Naive thymus-derived CD8-positive, alpha-beta T cell (primary cell): ENCODE results near the gene SLC27A5. TPM values are rescaled to one million over a fixed set of nuclear protein-coding genes. Genes with fewer than 3 reads are reported as not detected.
A peak's percentile ranks its signal among the peaks of the same experiment; 100 is the strongest.

Experiments
- ATAC-seq, 2 donors: fragments of 150-1000 bp; cut with Tn5 transposase in 1 of 2; sonication (Bioruptor Pico), chemical (Tn5 transposase) in 1 of 2; 1 replicate in 1 of 2; 2 replicates in 1 of 2; pipeline ENCODE4 v1.10.0; 2021; ENCODE audit warnings: mild to moderate bottlenecking in 2 of 2, moderate library complexity in 2 of 2
- POLR2A ChIA-PET: fragments of 350-600 bp; sonication (Branson Sonifier 250); formaldehyde crosslinking; loops from one replicate; lab custom pipeline; 2021; ENCODE audit warnings: antibody characterized with exemption; lab: Charles Lee
- DNase-seq, 10 donors: peaks; one replicate each; pipeline versions ENCODE4 v3.0.0 to v3.0.0-alpha.2; 2020 to 2022
- H3K27ac Mint-ChIP-seq, 10 donors: one replicate each; pipeline ENCODE4 v1.8.0; 2020 to 2022; ENCODE audit warnings: mild to moderate bottlenecking in 10 of 10, mixed read lengths in 10 of 10, moderate library complexity in 4 of 10, inconsistent platforms in 1 of 10
- H3K27me3 Mint-ChIP-seq, 5 donors: one replicate each; pipeline ENCODE4 v1.8.0; 2021 to 2022; ENCODE audit warnings: mixed read lengths in 5 of 5
- H3K36me3 Mint-ChIP-seq, 3 donors: one replicate each; pipeline ENCODE4 v1.8.0; 2020 to 2022; ENCODE audit warnings: mixed read lengths in 3 of 3, mild to moderate bottlenecking in 2 of 3, inconsistent platforms in 1 of 3
- H3K4me1 Mint-ChIP-seq, 4 donors: one replicate each; pipeline ENCODE4 v1.8.0; 2021 to 2022; ENCODE audit warnings: mixed read lengths in 4 of 4
- H3K4me3 Mint-ChIP-seq, 10 donors: one replicate each; pipeline ENCODE4 v1.8.0; 2020 to 2022; ENCODE audit warnings: mild to moderate bottlenecking in 10 of 10, mixed read lengths in 10 of 10, moderate library complexity in 6 of 10, inconsistent platforms in 1 of 10
- H3K9me3 Mint-ChIP-seq, 9 donors: one replicate each; pipeline ENCODE4 v1.8.0; 2020 to 2022; ENCODE audit warnings: mixed read lengths in 9 of 9, mild to moderate bottlenecking in 3 of 9, inconsistent platforms in 1 of 9, moderate library complexity in 1 of 9
- polyA plus RNA-seq, 3 donors: library from polyadenylated mRNA; unstranded; fragments of 300-500 nt; fragmentation: Illumina TruSeq; gene quantifications; one replicate each; pipeline ENCODE4 v1.2.3, GENCODE V29; 2021
- total RNA-seq, 8 experiments: library from RNA in 2 of 8; stranded (reverse) in 2 of 8; gene quantifications; one replicate each; pipeline ENCODE4 v1.2.3 and lab custom pipeline; 2021 to 2026

Gene SLC27A5
- total and polyA plus RNA-seq, 5 experiments from 2014 or later = 16.6 to 39.2 (median 24.5) TPM

DNA sequence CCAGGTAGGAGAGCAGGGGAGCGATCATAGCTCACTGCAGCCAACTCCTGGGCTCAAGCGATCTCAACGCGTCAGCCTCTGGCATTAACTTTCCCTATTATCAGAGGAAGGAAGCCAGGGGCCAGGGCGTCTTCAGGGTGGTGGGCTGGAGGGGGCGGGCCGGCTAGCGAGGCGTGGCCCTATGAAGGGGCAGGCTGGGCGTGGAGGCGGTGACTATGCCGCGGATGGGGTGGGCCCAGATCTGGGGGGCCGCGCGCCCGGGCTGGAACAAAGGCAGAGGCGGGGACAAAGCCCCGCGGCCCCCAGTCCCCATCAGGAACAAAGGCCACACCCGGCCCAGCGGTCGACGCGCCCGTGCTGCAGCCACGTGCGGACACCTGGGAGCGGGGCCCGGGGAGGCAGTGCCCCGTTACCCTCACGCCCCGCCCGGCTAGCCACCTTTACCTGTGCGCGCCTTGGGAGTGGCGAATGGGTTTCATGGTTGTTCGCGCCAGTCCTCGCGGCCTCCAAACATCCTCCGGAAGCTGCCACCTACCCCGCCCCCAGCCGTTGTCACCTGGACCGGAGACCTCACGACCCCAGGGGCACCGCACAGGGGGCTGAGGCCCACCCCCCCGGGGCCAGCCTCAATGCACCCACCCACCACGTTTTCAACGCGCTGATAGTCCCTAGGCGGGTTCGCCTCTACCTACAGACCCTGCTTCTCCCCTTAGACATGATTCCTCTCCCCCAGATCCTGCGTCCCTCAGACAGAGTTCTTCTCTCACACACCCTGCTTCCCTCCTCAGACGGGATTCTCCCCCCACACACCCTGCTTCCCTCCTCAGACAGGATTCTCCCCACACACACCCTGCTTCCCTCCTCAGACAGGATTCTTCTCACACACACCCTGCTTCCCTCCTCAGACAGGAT lies 26.7 kb upstream of the SLC27A5 start:
- H3K9me3 Mint-ChIP-seq = no peaks in the 10 kb centered on the region
- DNase-seq (peak in 7 of 10 donors; percentile 25 to 53 (median 46)), ATAC-seq (peak; percentile 85 to 88)
- POLR2A ChIA-PET = interaction anchor here (0.6 to 1.2 kb wide), 9 partner anchors 16 to 810 kb away, joined by 3 to 10 read pairs (median 4); partner anchors contain the start of genes CHMP2A and ZBTB45
- peak overlapping the region; percentile 70 to 85 (median 74) for H3K4me3 Mint-ChIP-seq
- H3K27me3 Mint-ChIP-seq = peaks cover 0 to 11% (median 0%) of the 10 kb centered on the region in 5 donors
- peaks cover 6 to 16% (median 10%) of the 10 kb centered on the region in 4 donors for H3K4me1 Mint-ChIP-seq
- no peaks in the 10 kb centered on the region for H3K36me3 Mint-ChIP-seq
- H3K27ac Mint-ChIP-seq = peak overlapping the region; percentile 38 to 86 (median 78)

DNA sequence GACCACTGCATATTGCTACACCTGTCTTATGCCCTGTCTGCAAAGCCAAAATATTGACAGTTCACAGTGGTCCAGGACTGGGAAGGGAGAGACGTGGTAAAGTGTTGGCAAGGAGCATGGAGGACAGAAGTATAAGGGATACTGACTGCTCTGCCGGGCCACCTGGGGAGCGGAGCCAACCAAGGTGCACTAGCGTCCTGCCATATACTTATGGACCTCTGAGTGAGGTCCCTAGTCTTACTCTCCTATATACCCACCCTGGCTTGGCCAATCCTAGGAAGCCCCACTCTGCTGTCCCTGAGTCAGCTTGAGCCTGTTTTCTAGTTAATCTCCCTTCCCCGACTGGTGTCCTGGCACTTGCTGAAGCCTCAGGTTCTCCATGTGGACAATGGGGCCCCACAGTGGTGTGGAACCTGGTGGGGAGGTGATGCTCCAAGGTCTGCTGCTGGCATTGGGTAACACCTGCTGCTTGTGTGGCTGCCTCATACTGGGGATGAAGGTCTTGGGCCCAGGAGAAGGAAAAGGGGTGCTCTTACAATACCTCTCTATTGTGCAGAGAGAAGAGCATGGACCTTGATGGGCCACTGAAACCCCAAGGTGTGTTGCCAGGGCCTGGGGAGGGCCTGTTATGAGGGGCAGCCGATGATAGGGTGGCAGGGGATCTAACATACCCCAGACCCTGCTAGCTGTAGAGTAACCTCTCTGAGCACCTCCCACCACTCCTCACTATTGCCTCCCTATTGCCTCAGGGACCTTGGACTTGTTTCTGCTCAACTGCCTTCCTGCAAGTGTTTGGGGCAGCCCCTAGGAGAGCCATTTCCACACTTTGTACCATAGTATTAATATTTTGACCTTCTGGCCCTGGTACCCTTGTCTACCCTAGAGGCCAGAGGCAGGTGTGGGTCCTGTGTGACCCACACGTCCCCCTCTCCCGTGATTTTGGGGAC lies 25.3 kb upstream of the SLC27A5 start:
- no peaks in the 10 kb centered on the region for H3K9me3 Mint-ChIP-seq
- H3K36me3 Mint-ChIP-seq = no peaks in the 10 kb centered on the region
- no peak for ATAC-seq
- peak overlapping the region in 9 of 10 donors; percentile 15 to 75 (median 32) for H3K4me3 Mint-ChIP-seq
- peak overlapping the region in 3 of 10 donors; percentile 43 to 71 (median 64) for H3K27ac Mint-ChIP-seq
- peaks cover 0 to 4% (median 0%) of the 10 kb centered on the region in 5 donors for H3K27me3 Mint-ChIP-seq
- POLR2A ChIA-PET = interaction anchor here (0.7 to 1.2 kb wide), 4 partner anchors 17 to 662 kb away, joined by 3 to 4 read pairs (median 3); partner anchors contain the start of gene ZBTB45
- no peak for DNase-seq
- H3K4me1 Mint-ChIP-seq = peaks cover 4 to 13% (median 8%) of the 10 kb centered on the region in 4 donors

DNA sequence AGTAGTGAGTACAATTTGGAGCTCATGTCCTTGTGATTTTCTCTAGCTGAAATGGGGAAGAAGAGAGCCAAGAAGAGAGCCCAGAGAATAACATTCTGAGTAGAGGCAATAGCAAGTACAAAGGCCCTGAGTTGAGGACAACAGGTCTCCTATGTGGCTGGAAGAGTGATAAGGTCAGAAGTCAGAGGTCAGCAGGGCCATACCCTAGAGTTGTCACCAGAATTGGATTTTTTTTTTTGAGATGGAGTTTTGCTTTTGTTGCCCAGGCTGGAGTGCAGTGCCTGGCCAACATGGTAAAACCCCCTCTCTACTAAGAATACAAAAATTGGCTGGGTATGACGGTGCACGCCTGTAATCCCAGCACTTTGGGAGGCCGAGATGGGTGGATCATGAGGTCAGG lies 24.1 kb upstream of the SLC27A5 start:
- Mint-ChIP-seq H3K36me3 (no peaks in the 10 kb centered on the region), H3K4me1 (peaks cover 4 to 14% (median 11%) of the 10 kb centered on the region in 4 donors), H3K27me3 (peaks cover 0 to 4% (median 0%) of the 10 kb centered on the region in 5 donors), H3K4me3 (no peak overlapping the region), H3K27ac (no peak overlapping the region), H3K9me3 (no peaks in the 10 kb centered on the region)
- ATAC-seq (no peak), DNase-seq (no peak)
- POLR2A ChIA-PET = interaction anchor here (1.2 kb wide), 1 partner anchor 18 kb away, joined by 3 read pairs; no protein-coding TSS in a partner anchor

- POLR2A ChIA-PET = interaction anchor here (1.1 kb wide), 1 partner anchor 12 kb away, joined by 3 read pairs; the partner anchor contains the start of gene TRIM28
These were observed 19.4 kb upstream of the SLC27A5 start for GRCh38 chr19:58531034-58531840.

DNA sequence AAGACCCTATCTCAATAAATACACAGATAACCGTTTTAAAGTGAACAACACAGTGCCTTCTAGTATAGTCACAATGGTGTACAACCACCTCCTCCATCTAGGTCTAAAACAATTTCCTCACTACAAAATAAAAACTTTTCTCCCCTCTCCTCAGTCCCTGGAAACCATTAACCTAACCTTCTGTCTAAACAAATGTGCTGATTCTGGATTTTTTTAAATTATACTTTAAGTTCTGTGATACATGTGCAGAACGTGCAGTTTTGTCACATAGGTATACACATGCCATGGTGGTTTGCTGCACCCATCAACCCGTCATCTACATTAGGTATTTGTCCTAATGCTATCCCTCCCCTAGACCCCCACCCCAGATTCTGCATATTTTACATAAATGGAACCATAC lies 17.6 kb upstream of the SLC27A5 start:
- Mint-ChIP-seq H3K9me3 (no peaks in the 10 kb centered on the region), H3K4me3 (no peak overlapping the region), H3K27me3 (no peaks in the 10 kb centered on the region), H3K4me1 (peaks cover 0 to 7% (median under 1%) of the 10 kb centered on the region in 4 donors), H3K36me3 (no peaks in the 10 kb centered on the region), H3K27ac (no peak overlapping the region)
- DNase-seq (no peak), ATAC-seq (no peak)
- POLR2A ChIA-PET = interaction anchor here (1.1 kb wide), 1 partner anchor 10 kb away, joined by 11 read pairs; the partner anchor contains the start of gene ZBTB45

More at GRCh38 chr19:58531034-58531840, 19.4 kb upstream of the SLC27A5 start:
- no peak for DNase-seq
- ATAC-seq = no peak
- H3K36me3 Mint-ChIP-seq = no peaks in the 10 kb centered on the region
- peaks cover 0 to 7% (median 2%) of the 10 kb centered on the region in 4 donors for H3K4me1 Mint-ChIP-seq
- no peaks in the 10 kb centered on the region for H3K27me3 Mint-ChIP-seq
- no peak overlapping the region for H3K4me3 Mint-ChIP-seq
- H3K9me3 Mint-ChIP-seq = no peaks in the 10 kb centered on the region
- no peak overlapping the region for H3K27ac Mint-ChIP-seq

GRCh38 chr19:58522709-58523108 lies 10.9 kb upstream of the SLC27A5 start:
- H3K4me3 Mint-ChIP-seq = peak overlapping the region in 1 of 10 donors; percentile 26
- ATAC-seq (no peak), DNase-seq (no peak)
- no peaks in the 10 kb centered on the region for H3K9me3 Mint-ChIP-seq
- H3K27ac Mint-ChIP-seq = peak overlapping the region in 5 of 10 donors; percentile 16 to 82 (median 73)
- no peaks in the 10 kb centered on the region for H3K27me3 Mint-ChIP-seq
- POLR2A ChIA-PET = no interaction called here
- H3K4me1 Mint-ChIP-seq = peaks cover 23 to 29% (median 29%) of the 10 kb centered on the region in 4 donors
- peaks cover 0 to 3% (median 0%) of the 10 kb centered on the region in 3 donors for H3K36me3 Mint-ChIP-seq

DNA sequence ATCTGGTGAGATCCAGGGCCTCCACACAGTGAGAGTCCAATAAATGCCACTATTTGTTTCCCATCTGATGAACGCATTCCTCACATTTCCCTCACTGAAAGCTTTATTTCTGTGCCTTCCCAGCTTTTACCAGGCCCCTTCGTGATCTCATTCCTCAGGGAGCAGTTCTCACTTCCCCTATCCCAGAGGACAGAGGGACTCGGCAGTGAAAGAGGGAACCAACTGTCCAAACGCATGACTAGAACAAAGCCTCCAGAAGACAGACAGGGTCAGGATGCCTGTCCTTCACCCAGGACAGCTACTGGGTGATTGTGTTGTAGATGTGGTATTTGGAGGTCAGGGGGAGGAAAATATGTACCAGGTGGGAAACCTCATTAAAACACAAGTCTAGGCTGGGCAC lies 9.9 kb upstream of the SLC27A5 start:
- ATAC-seq (no peak), DNase-seq (no peak)
- H3K4me3 Mint-ChIP-seq = peak overlapping the region in 3 of 10 donors; percentile 38 to 62 (median 54)
- no peaks in the 10 kb centered on the region for H3K27me3 Mint-ChIP-seq
- H3K9me3 Mint-ChIP-seq = no peaks in the 10 kb centered on the region
- POLR2A ChIA-PET = interaction anchor here (0.6 to 5.0 kb wide), 8 partner anchors 17 to 464 kb away, joined by 3 to 94 read pairs (median 12); partner anchors contain the start of genes CHMP2A, MZF1, TRIM28 and UBE2M
- H3K27ac Mint-ChIP-seq = peak overlapping the region in 3 of 10 donors; percentile 9 to 84 (median 44)
- peaks cover 0 to 7% (median 0%) of the 10 kb centered on the region in 3 donors for H3K36me3 Mint-ChIP-seq
- peaks cover 23 to 33% (median 30%) of the 10 kb centered on the region in 4 donors for H3K4me1 Mint-ChIP-seq

GRCh38 chr19:58520257-58520599 lies 8.4 kb upstream of the SLC27A5 start:
- Mint-ChIP-seq H3K4me3 (peak overlapping the region; percentile 92 to 98 (median 96)), H3K27me3 (no peaks in the 10 kb centered on the region), H3K36me3 (peaks cover 0 to 10% (median 0%) of the 10 kb centered on the region in 3 donors), H3K9me3 (no peaks in the 10 kb centered on the region), H3K27ac (peak overlapping the region; percentile 95 to 98 (median 98)), H3K4me1 (peaks cover 28 to 41% (median 38%) of the 10 kb centered on the region in 4 donors)
- ATAC-seq (no peak), DNase-seq (no peak)
- POLR2A ChIA-PET = interaction anchor here (0.7 to 5.0 kb wide), 30 partner anchors 9 to 497 kb away, joined by 3 to 94 read pairs (median 7); partner anchors contain the start of genes CHMP2A, ERVK3-1, TRIM28 and UBE2M

DNA sequence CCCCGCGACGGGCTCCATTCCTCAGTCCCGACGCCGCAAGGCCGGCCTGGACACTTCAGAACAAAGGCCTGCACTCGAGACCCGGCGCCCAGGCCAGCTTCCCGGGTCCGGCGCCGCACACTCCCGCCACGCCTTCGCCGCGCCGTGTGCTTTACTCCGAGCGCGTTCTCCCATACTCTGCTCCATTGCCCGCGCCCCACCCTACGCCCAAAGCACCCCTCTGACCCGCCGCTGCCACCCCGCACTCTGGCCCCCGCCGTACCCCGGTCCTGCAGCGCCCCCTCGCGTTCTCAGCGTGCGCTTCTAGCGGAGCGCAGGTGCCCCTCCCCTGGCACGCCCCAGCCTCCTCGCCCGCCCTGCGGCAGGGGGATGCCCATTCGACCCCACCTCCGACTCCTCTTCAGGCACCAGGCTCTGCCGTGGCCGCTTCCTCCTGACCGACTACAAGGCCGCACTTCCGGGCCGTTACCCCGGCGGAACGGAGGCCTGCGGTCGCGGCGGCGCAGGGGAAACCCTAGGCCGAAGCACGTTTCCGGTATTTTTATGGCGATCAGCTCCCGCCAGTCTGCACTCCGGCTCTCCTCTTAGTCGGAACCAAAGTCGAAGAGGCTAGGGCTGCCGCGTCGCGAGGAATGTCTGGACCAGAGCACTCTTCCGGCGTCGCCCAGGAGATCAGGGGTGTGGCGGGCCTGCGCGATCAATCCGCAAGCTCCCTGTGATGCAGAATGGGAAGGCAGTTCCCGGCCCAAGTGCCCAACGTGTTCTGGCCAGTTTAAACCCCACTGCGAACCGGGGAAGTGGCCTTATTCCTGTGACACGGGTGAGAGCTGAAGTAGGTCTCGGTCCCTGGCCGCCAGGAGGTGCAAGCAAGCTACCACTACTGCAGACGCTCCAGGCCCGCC lies 7.8 kb upstream of the SLC27A5 start, which contains the start of gene ZBTB45:
Gene ZBTB45 (minus strand): TSS at position 456 of the 902 bp plus-strand sequence. CDS start 2,137 bp downstream, outside the sequence.
- no peaks in the 10 kb centered on the region for H3K9me3 Mint-ChIP-seq
- peaks cover 0 to 10% (median 0%) of the 10 kb centered on the region in 3 donors for H3K36me3 Mint-ChIP-seq
- POLR2A ChIA-PET = interaction anchor here (0.6 to 5.0 kb wide), 32 partner anchors 9 to 497 kb away, joined by 3 to 94 read pairs (median 7); partner anchors contain the start of genes CHMP2A, ERVK3-1, TRIM28 and UBE2M
- peak; percentile 82 for ATAC-seq
- peak within 1 kb of the TSS; percentile 92 to 98 (median 96) for H3K4me3 Mint-ChIP-seq
- H3K4me1 Mint-ChIP-seq = peaks cover 28 to 45% (median 42%) of the 10 kb centered on the region in 4 donors
- DNase-seq = peak; percentile 81 to 92 (median 89)
- H3K27ac Mint-ChIP-seq = peak within 1 kb of the TSS; percentile 95 to 98 (median 98)
- no peaks in the 10 kb centered on the region for H3K27me3 Mint-ChIP-seq

DNA sequence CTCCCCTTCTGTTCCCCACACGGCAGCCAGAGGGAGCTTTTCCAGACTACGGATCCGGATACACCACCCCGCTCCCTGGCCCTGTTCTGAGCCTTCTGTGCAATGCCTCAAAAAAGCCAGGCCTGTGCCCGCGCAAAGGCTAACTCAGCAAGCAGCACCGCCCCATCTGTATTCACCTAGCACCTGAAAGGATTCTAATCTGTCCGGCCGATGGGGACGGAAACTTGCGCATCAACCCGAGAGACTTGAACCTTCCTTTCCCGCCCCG lies 7.2 kb upstream of the SLC27A5 start:
- Mint-ChIP-seq H3K4me3 (peak overlapping the region; percentile 92 to 98 (median 96)), H3K27me3 (no peaks in the 10 kb centered on the region), H3K27ac (peak overlapping the region; percentile 95 to 98 (median 98)), H3K4me1 (peaks cover 29 to 50% (median 46%) of the 10 kb centered on the region in 4 donors), H3K9me3 (no peaks in the 10 kb centered on the region), H3K36me3 (peaks cover 0 to 10% (median 0%) of the 10 kb centered on the region in 3 donors)
- peak in 9 of 10 donors; percentile 30 to 73 (median 41) for DNase-seq
- ATAC-seq = peak; percentile 12 to 18
- POLR2A ChIA-PET = interaction anchor here (0.6 to 5.0 kb wide), 21 partner anchors 12 to 337 kb away, joined by 3 to 94 read pairs (median 7); partner anchors contain the start of genes CHMP2A, ERVK3-1, MZF1 and TRIM28
